CD4-positive, alpha-beta T cell treated with Interleukin-15 for 1 hour (primary cell): ENCODE data around the gene AGTR1.

ENCODE experiments used
- DNase-seq: peaks from one replicate; pipeline ENCODE4 v3.0.0-alpha.2; 2020

AGTR1 gene

GRCh38 chr3:148697306-148698189, at the start of gene AGTR1:
TSS of gene AGTR1 (plus strand) at chr3:148697903. CDS start at chr3:148741036, 43,133 bp downstream.
- no peak for DNase-seq

GRCh38 chr3:148648685-148649352, 48.9 kb upstream of the AGTR1 start:
- no peak for DNase-seq

- DNase-seq, result no peak
Measured at GRCh38 chr3:148651549-148651948, 46.2 kb upstream of the AGTR1 start.

GRCh38 chr3:148654433-148654832, 43.3 kb upstream of the AGTR1 start:
- DNase-seq, result no peak

DNA sequence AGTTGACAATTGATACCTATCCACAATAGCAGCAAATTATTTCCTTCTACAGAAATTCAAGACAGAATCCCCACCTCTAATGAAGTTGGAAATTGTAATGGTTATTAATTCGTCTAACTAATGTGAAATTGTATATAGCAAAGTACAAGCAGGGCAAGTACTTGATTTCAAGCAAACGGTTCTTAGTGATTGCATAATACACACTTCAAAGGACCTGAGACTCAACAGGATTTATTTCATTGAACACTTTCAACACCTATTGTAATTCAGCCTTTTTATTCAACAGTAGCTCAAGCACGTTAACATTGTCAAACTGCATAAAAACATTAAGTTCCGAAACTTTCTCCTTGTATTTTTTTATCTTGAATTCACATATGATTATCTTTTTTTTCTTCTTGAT, 40.2 kb upstream of the AGTR1 start:
- no peak for DNase-seq

- DNase-seq, result no peak
Measured at GRCh38 chr3:148659512-148659911, 38.2 kb upstream of the AGTR1 start.

DNA sequence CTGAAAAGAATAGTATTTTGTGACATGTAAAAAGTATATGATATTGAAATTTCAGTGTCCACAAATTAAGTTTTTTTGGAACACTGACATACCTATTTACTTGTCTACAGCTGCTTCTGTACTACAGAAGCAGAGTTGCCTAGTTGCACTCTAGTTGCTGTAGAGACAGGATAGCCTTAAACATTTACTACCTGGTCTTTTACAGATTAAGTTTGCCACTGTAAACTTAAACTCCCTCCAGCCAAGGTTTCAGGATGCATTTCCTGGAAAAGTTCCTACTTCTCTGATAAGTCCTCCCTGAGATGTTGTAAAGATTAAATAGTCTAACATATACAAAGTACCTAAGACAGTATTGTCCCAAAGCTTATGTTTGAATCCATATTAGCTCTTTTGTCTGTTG, 17.4 kb upstream of the AGTR1 start:
- no peak for DNase-seq

- DNase-seq, result no peak
Measured at GRCh38 chr3:148681080-148681479, 16.6 kb upstream of the AGTR1 start.

DNA sequence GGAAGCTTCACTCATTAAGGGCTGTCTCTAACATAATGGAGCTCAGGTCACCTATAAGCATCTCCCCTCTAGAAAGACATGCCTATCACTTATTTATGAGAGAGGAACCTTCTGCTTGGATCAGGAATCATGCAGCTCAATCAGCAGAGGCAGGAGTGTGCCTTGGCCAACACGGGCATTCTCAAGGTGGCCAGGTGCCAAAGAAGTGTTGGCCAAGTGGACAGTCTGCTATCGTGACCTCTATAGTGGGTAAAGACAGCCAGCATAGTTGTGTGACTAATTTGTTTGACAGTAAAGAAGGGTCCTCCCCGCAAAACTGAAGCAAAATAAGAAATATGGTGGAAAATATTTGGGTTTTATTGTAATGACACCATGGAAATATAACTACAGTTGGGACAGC, 14.7 kb upstream of the AGTR1 start:
- DNase-seq, result no peak

- no peak for DNase-seq
Measured at GRCh38 chr3:148694116-148694515, 3.6 kb upstream of the AGTR1 start.

DNA sequence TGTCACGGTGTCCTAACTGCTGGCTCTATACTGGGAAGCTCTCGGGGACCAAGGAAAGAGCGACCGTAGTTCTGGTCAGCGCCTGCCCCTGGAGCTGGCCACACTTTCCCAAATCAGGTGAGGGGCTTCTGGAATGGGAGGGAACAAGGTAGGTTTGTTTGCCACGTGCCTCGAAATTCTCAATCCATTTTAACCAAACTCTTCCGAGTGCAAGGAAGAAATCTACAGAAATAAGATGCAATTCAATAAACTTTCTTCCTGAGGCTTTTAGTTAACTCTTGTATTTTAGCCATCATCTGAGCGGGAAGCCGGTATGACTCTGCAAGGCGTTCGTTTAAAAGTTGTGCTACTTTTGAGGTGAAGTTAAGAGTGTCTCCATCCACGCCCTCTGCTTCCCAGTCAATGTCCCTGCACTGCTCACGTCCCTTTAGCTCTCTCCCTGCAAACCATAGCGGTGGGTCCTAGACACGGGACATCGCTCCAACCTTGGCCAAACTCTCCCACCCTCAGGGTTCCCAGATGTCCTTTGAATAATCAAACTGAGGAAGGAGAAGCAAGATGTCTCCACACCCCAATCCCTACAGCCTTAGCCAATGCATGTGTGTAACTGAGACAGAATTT, 597 bp downstream of the AGTR1 start:
- DNase-seq, result no peak

- no peak for DNase-seq
Measured at GRCh38 chr3:148705314-148705713, 7.6 kb downstream of the AGTR1 start.

DNA sequence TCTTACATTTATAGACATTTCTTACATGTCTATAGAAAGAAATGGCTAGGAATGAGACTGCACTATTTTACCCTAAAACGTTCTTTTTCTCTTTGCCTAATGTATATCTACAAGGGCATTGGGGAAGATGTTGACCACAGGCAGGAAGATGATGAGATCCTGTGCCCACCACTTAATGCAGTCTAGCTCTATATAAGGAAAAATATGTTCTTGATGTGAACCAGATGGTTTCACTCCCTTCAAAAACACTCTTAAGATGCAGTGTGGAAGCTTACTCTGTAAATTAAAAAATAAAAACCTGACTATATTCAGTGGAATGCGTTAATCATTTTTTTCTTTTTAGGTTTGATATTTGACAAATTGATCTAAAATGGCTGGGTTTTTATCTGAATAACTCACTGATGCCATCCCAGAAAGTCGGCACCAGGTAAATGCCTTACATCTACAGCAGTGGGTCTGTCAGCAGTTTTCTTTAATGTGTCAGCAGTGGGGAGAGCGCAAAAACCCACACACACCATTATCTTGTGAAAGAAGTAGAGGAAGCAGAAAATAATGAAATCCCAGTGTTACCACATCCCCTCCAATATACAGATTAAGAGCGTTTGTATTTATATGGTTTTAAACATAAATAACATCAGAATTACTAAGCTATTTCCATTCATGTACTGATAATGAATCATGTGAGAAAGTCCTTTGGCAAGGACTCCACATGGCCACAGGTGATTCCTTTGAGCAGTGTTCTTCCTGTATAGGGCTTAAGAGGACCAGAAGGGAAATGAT, 10.1 kb downstream of the AGTR1 start:
- no peak for DNase-seq

- DNase-seq, result no peak
Measured at GRCh38 chr3:148708409-148708808, 10.7 kb downstream of the AGTR1 start.

GRCh38 chr3:148709560-148710253, 12.0 kb downstream of the AGTR1 start:
- DNase-seq, result no peak

GRCh38 chr3:148710665-148711064, 13.0 kb downstream of the AGTR1 start:
- no peak for DNase-seq

GRCh38 chr3:148711981-148712666, 14.4 kb downstream of the AGTR1 start:
- DNase-seq, result no peak

DNA sequence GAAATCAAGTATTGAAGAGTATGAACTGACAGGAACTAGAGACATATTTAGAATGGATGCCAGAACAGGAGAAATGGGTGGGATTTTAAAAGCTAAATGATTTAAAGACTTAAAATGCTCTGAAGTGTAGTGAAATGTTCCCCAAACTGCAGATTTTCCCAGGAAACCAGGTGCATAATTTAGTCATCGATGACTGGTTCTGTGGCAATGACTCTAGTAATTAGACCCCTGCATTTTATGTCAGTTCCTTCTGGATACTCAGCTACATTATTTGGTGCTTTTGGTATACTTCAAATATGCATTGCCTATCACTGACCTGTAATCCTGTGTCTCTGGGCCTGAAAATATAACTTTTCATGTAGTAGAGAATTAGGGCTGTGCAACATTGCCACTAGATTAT, 16.8 kb downstream of the AGTR1 start:
- no peak for DNase-seq

DNA sequence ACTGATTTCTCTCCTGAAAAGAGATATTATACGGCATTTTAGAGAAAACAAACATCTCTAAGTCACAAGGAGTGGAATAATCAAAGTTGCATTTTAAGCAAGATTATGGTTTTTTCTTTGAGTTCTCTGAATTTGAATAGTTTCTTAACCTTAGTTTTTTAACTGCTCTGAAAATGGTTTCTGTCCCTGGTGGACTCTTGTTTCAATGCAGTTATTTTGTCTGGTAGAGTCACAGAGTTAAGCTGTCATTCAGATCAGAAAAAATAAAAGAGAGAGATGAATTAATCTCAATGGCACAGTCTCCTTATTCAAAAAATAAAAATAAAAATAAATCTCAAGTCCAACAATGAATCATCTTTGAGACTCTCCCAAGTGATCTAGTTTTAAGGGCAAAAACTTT, 19.0 kb downstream of the AGTR1 start:
- no peak for DNase-seq

- DNase-seq, result no peak
Measured at GRCh38 chr3:148717885-148718561, 20.3 kb downstream of the AGTR1 start.
